Kidney (tissue), 14 donors: ENCODE results near the gene PNMA6E. TPM values are rescaled to one million over a fixed set of nuclear protein-coding genes. Genes with fewer than 3 reads are reported as not detected.
"Not testable (repeated sequence)": the region's sequence is repeated elsewhere in the genome, so short reads cannot be mapped to it uniquely, and the experiment has no call there.

ENCODE experiments used
- DNase-seq, 5 donors: peaks; one replicate each; pipeline ENCODE4 v3.0.0-alpha.2; 2013 to 2020
- FAIRE-seq: peaks from 2 replicates; lab custom pipeline; 2012; peaks lifted over from hg19 to GRCh38; lab: Jason Lieb, UNC
- H3K27ac ChIP-seq, 2 donors: one replicate each; pipeline ENCODE4 v1.7.0; 2013; ENCODE audit warnings: low read depth in 2 of 2, low read length in 2 of 2, inconsistent platforms in 1 of 2
- H3K27me3 ChIP-seq: one replicate; pipeline ENCODE4 v1.7.1; 2013; ENCODE audit warnings: low read length, inconsistent platforms; ENCODE audit not compliant: control insufficient read depth, insufficient read depth
- H3K36me3 ChIP-seq, 3 donors: one replicate each; pipeline versions ENCODE4 v1.7.0 to v1.7.1; 2013; ENCODE audit warnings: low read length in 3 of 3, control low read depth in 1 of 3, inconsistent platforms in 1 of 3; ENCODE audit not compliant: insufficient read depth in 3 of 3, control insufficient read depth in 2 of 3
- H3K4me1 ChIP-seq, 3 donors: one replicate each; pipeline versions ENCODE4 v1.7.0 to v1.7.1; 2013; ENCODE audit warnings: low read length in 3 of 3, inconsistent platforms in 1 of 3, low read depth in 1 of 3; ENCODE audit not compliant: control insufficient read depth in 2 of 3, insufficient read depth in 2 of 3
- H3K4me3 ChIP-seq, 3 donors: one replicate each; pipeline versions ENCODE4 v1.7.0 to v1.8.1; 2013; ENCODE audit warnings: low read length in 3 of 3, control low read depth in 1 of 3, inconsistent platforms in 1 of 3
- H3K9ac ChIP-seq, 3 donors: one replicate each; pipeline versions ENCODE4 v1.7.0 to v1.7.1; 2013; ENCODE audit warnings: low read length in 3 of 3, control low read depth in 1 of 3, inconsistent platforms in 1 of 3
- H3K9me3 ChIP-seq, 3 donors: one replicate each; pipeline versions ENCODE4 v1.7.0 to v1.7.1; 2013; ENCODE audit warnings: low read length in 3 of 3, control low read depth in 1 of 3, inconsistent platforms in 1 of 3; ENCODE audit not compliant: control insufficient read depth in 2 of 3, insufficient read depth in 1 of 3
- CTCF ChIP-seq: IDR thresholded peaks from 3 replicates; pipeline ENCODE4 v1.5.1; 2012; ENCODE audit warnings: mild to moderate bottlenecking, moderate library complexity, borderline replicate concordance; ENCODE audit not compliant: insufficient read depth; ENCODE audit errors: extremely low read depth
- intact Hi-C: fragments of 100-400 bp; cut with DNase I; formaldehyde crosslinking; loops from one replicate; pipeline ENCODE4 v1.11.1; 2022
- polyA plus RNA-seq: library from polyadenylated mRNA; stranded (reverse); fragments of 350-450 nt; fragmentation: Illumina TruSeq; extraction: RNeasy Lipid Tissue Mini Kit (QIAGEN cat#74804); gene quantifications from one replicate; pipeline ENCODE4 v1.2.3, GENCODE V29; 2014; ENCODE audit warnings: low read depth, low replicate concordance; ENCODE audit not compliant: insufficient read depth
- total RNA-seq: library from RNA; stranded (reverse); fragmentation: NEBNext Ultra II Directional; extraction: Animal tissue kit (Norgen Biotek cat#: 25700); gene quantifications from one replicate; pipeline ENCODE4 v1.2.1, GENCODE V29; 2021
- donor health status: control.
- donor health status: control.
- donor health status: control.
- donor health status: control.
- donor health status: control.
- donor health status: DM: yes; HTN: yes; CAD: no.
- donor health status: Normal renal cell carcinoma (clear cell type).

PNMA6E gene
- total and polyA plus RNA-seq, 2 donors from 2014 or later = not detected

DNA sequence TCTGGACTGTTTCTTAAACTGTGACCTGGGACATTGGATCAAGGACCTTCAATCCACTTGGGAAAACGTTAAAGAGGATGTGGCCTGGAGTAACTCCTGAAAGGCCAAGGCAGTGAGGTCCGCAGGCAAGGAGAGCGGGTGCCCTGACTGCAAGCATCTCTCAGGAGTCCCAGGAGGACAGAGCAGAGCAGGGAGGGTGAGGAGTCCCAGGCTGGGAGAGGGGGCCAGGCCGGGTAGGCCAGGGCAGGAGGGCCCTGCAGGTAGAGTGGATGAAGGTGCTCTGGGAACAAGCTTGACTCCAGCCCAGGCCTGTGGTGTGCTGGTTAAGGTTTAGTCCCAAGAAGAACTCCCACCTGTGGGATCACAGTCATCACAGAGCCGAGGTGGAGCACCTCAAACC is 13.8 kb downstream of the PNMA6E start:
- Histone ChIP-seq H3K27ac (no peak overlapping the region), H3K4me3 (no peak overlapping the region), H3K36me3 (no peaks in the 10 kb centered on the region), H3K27me3 (no peaks in the 10 kb centered on the region), H3K4me1 (peaks cover 0 to under 1% (median 0%) of the 10 kb centered on the region in 3 donors), H3K9ac (no peak overlapping the region), H3K9me3 (peaks cover 0 to 13% (median 0%) of the 10 kb centered on the region in 3 donors)
- no peak for FAIRE-seq
- no peak for DNase-seq
- no peak for TF ChIP-seq CTCF
- intact Hi-C loops = no loop called here

- Histone ChIP-seq H3K27me3 (no peaks in the 10 kb centered on the region), H3K9me3 (peaks cover 0 to 12% (median 0%) of the 10 kb centered on the region in 3 donors), H3K9ac (no peak overlapping the region), H3K4me3 (no peak overlapping the region), H3K4me1 (peaks cover 0 to 7% (median 0%) of the 10 kb centered on the region in 3 donors), H3K27ac (no peak overlapping the region), H3K36me3 (no peaks in the 10 kb centered on the region)
- TF ChIP-seq CTCF = no peak
- FAIRE-seq (no peak), DNase-seq (no peak)
- intact Hi-C loops = no loop called here
Measured at GRCh38 chrX:153386097-153386496, 15.1 kb downstream of the PNMA6E start.

DNA sequence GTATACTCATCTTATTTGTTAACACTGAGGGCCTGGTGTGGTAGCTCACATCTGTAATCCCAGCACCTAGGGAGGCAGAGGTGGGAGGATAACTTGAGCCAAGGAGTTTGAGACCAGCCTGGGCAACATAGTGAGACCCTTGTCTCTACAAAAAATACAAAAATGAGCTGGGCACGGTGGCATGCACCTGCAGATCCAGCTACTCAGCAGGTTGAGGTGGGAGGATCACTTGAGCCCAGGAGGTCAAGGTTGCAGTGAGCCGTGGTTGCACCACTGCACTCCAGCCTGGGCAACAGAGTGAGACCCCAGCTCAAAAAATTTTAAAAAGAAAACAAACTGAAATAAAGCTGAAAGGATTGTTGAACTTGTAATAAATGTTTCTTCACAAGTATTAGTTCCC is 16.2 kb downstream of the PNMA6E start:
- H3K27me3 ChIP-seq, H3K9ac ChIP-seq, intact Hi-C loops, H3K36me3 ChIP-seq, DNase-seq, H3K9me3 ChIP-seq, H3K27ac ChIP-seq, FAIRE-seq, H3K4me3 ChIP-seq, H3K4me1 ChIP-seq: not testable (repeated sequence)

- TF ChIP-seq CTCF = no peak
- no peaks in the 10 kb centered on the region for H3K27me3 ChIP-seq
- DNase-seq (no peak), FAIRE-seq (no peak)
- H3K36me3 ChIP-seq = no peaks in the 10 kb centered on the region
- no peak overlapping the region for H3K27ac ChIP-seq
- intact Hi-C loops = no loop called here
- H3K9me3 ChIP-seq = peaks cover 0 to 8% (median 0%) of the 10 kb centered on the region in 3 donors
- H3K4me1 ChIP-seq = peaks cover 0 to 7% (median 0%) of the 10 kb centered on the region in 3 donors
- H3K9ac ChIP-seq = no peak overlapping the region
- H3K4me3 ChIP-seq = no peak overlapping the region
Measured at GRCh38 chrX:153384390-153384789, 16.8 kb downstream of the PNMA6E start.
